Activated T-cell treated with anti-CD3 and anti-CD28 coated beads, Interleukin-2, amount 50 U/mL, for 4 hours (primary cell): ENCODE data around the gene SLC6A11. TPM values are rescaled to one million over a fixed set of nuclear protein-coding genes. Genes with fewer than 3 reads are reported as not detected.

Source experiments
- ATAC-seq, 2 donors: fragments of 200-7000 bp; cut with Tn5 transposase; one replicate each; pipeline ENCODE4 v1.10.0; 2021
- DNase-seq: peaks from one replicate; pipeline ENCODE4 v3.0.0-alpha.2; 2020
- H3K27me3 Mint-ChIP-seq: one replicate; pipeline ENCODE4 v1.8.0; 2021; ENCODE audit warnings: low read depth, mixed read lengths
- H3K36me3 Mint-ChIP-seq: one replicate; pipeline ENCODE4 v1.8.0; 2022; ENCODE audit warnings: mixed read lengths; ENCODE audit not compliant: insufficient read depth
- H3K4me1 Mint-ChIP-seq: one replicate; pipeline ENCODE4 v1.8.0; 2021; ENCODE audit warnings: low read depth, mixed read lengths
- H3K4me3 Mint-ChIP-seq: one replicate; pipeline ENCODE4 v1.8.0; 2021; ENCODE audit warnings: mild to moderate bottlenecking, moderate library complexity, mixed read lengths
- H3K9me3 Mint-ChIP-seq: one replicate; pipeline ENCODE4 v1.8.0; 2021; ENCODE audit warnings: mixed read lengths
- total RNA-seq, 3 donors: library from RNA; stranded (reverse); gene quantifications; one replicate each; pipeline ENCODE4 v1.2.1, GENCODE V29; 2021

Gene SLC6A11
- total RNA-seq, 3 donors from 2014 or later, result not detected

- H3K36me3 Mint-ChIP-seq, result no peaks in the 10 kb centered on the region
These were observed 166.8 kb downstream of the SLC6A11 start for GRCh38 chr3:10982782-10983181.

GRCh38 chr3:10983219-10983916, 167.3 kb downstream of the SLC6A11 start:
- no peaks in the 10 kb centered on the region for H3K36me3 Mint-ChIP-seq
- H3K27me3 Mint-ChIP-seq, result peaks cover 18% of the 10 kb centered on the region
- H3K9me3 Mint-ChIP-seq, result no peaks in the 10 kb centered on the region
- ATAC-seq (no peak), DNase-seq (no peak)
- H3K4me3 Mint-ChIP-seq, result no peak overlapping the region
- H3K4me1 Mint-ChIP-seq, result peaks cover 4% of the 10 kb centered on the region

More at GRCh38 chr3:10982782-10983181, 166.8 kb downstream of the SLC6A11 start:
- H3K4me3 Mint-ChIP-seq, result no peak overlapping the region
- no peaks in the 10 kb centered on the region for H3K9me3 Mint-ChIP-seq
- peaks cover 4% of the 10 kb centered on the region for H3K4me1 Mint-ChIP-seq
- DNase-seq (no peak), ATAC-seq (no peak)
- peaks cover 18% of the 10 kb centered on the region for H3K27me3 Mint-ChIP-seq

GRCh38 chr3:10984371-10984896, 168.4 kb downstream of the SLC6A11 start:
- Mint-ChIP-seq H3K9me3 (no peaks in the 10 kb centered on the region), H3K4me1 (peaks cover 4% of the 10 kb centered on the region), H3K27me3 (peaks cover 22% of the 10 kb centered on the region), H3K4me3 (no peak overlapping the region), H3K36me3 (no peaks in the 10 kb centered on the region)
- ATAC-seq, result no peak
- no peak for DNase-seq

- Mint-ChIP-seq H3K4me1 (peaks cover 4% of the 10 kb centered on the region), H3K4me3 (no peak overlapping the region), H3K27me3 (peaks cover 25% of the 10 kb centered on the region), H3K36me3 (no peaks in the 10 kb centered on the region), H3K9me3 (no peaks in the 10 kb centered on the region)
- DNase-seq (no peak), ATAC-seq (no peak)
These were observed 169.2 kb downstream of the SLC6A11 start for GRCh38 chr3:10985181-10985580.

- Mint-ChIP-seq H3K9me3 (no peaks in the 10 kb centered on the region), H3K27me3 (peaks cover 29% of the 10 kb centered on the region), H3K36me3 (no peaks in the 10 kb centered on the region), H3K4me3 (no peak overlapping the region), H3K4me1 (peaks cover 4% of the 10 kb centered on the region)
- ATAC-seq (no peak), DNase-seq (no peak)
These were observed 170.6 kb downstream of the SLC6A11 start for GRCh38 chr3:10986592-10986991.

- H3K36me3 Mint-ChIP-seq, result no peaks in the 10 kb centered on the region
- no peak for DNase-seq
- no peaks in the 10 kb centered on the region for H3K9me3 Mint-ChIP-seq
These were observed 172.1 kb downstream of the SLC6A11 start for GRCh38 chr3:10988001-10988665.

GRCh38 chr3:10988991-10989484, 173.0 kb downstream of the SLC6A11 start:
- H3K36me3 Mint-ChIP-seq, result no peaks in the 10 kb centered on the region
- ATAC-seq (no peak), DNase-seq (no peak)
- H3K9me3 Mint-ChIP-seq, result no peaks in the 10 kb centered on the region
- peaks cover 44% of the 10 kb centered on the region for H3K27me3 Mint-ChIP-seq
- H3K4me3 Mint-ChIP-seq, result no peak overlapping the region
- peaks cover 4% of the 10 kb centered on the region for H3K4me1 Mint-ChIP-seq

More at GRCh38 chr3:10988001-10988665, 172.1 kb downstream of the SLC6A11 start:
- Mint-ChIP-seq H3K4me3 (no peak overlapping the region), H3K4me1 (peaks cover 4% of the 10 kb centered on the region), H3K27me3 (peaks cover 37% of the 10 kb centered on the region)
- no peak for ATAC-seq

Other genes with a start within 250 kb of the SLC6A11 start
- not detected for gene SLC6A1, start 176.5 kb downstream of the SLC6A11 start, total RNA-seq